IPS DF 6.9 (cell line): Measurements from ENCODE around the gene SNAP29.

Source experiments
- DNase-seq: peaks from one replicate; pipeline ENCODE4 v3.0.0-alpha.2; 2013; ENCODE audit warnings: low read depth, low spot score
- H3K27ac ChIP-seq: one replicate; pipeline ENCODE4 v1.5.1; 2013; ENCODE audit warnings: low read length, control low read depth
- H3K27me3 ChIP-seq: 2 replicates; pipeline ENCODE4 v1.6.1; 2013; ENCODE audit warnings: mild to moderate bottlenecking, low read length; ENCODE audit not compliant: control insufficient read depth, insufficient read depth
- H3K36me3 ChIP-seq: 2 replicates; pipeline ENCODE4 v1.6.1; 2013; ENCODE audit warnings: low read length; ENCODE audit not compliant: control insufficient read depth, insufficient read depth
- H3K4me1 ChIP-seq: 2 replicates; pipeline ENCODE4 v1.6.1; 2013; ENCODE audit warnings: low read length; ENCODE audit not compliant: control insufficient read depth, insufficient read depth
- H3K4me3 ChIP-seq: 2 replicates; pipeline ENCODE4 v1.5.1; 2013; ENCODE audit warnings: mild to moderate bottlenecking, low read length
- H3K9me3 ChIP-seq: 2 replicates; pipeline ENCODE4 v1.6.1; 2013; ENCODE audit warnings: low read length, inconsistent platforms; ENCODE audit not compliant: control insufficient read depth, insufficient read depth
- WGBS: extraction: QIAGEN DNeasy Blood & Tissue Kit; methylation state at CpG from one replicate; pipeline ENCODE4 v1.1.7; 2013; ENCODE audit warnings: mixed read lengths, missing lambda C conversion rate; ENCODE audit not compliant: insufficient read length, insufficient coverage; 5-methylcytosine and 5-hydroxymethylcytosine counted together

SNAP29 gene

DNA sequence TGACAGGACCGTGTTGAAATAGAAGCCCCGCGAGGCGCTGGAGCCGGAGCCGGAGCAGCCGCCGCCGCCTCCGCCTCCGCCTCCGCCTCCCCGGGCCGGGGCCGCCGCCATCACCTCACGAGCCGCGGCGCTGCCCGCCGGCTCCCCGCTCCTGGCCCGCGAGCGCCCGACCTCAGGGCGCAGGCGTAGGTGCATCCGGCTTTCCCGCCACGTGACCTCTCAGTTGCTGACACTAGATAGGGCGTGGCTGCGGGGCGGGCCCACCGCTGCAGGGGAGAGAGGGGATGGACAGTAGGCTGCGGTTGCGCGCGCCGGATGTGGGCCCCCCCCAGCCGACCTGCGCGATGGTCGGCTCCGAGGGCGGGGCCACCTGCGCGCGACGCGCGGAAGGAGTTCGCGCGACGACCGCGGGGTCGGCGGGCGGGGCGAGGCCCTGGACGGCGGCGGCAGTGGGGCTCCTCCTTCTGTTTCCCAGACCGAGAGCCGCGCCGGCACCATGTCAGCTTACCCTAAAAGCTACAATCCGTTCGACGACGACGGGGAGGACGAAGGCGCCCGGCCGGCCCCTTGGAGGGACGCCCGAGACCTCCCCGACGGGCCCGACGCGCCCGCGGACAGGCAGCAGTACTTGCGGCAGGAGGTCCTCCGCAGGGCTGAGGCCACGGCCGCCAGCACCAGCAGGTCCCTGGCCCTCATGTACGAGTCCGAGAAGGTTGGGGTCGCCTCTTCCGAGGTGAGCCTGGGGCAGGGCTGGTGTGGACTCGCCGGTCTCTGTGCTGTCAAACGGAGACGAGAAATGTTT, at the start of gene SNAP29, which contains the start of gene PI4KA:
Gene SNAP29 (plus strand): TSS at position 393 of the 802 bp plus-strand sequence. CDS start 104 bp downstream, at position 497.
Gene PI4KA (minus strand): TSS at position 197 of the 802 bp plus-strand sequence. CDS start 86 bp downstream, at position 111.
- Histone ChIP-seq H3K27me3 (no peaks in the 10 kb centered on the region), H3K4me1 (peaks cover 3% of the 10 kb centered on the region), H3K36me3 (no peaks in the 10 kb centered on the region), H3K4me3 (peak within 1 kb of the TSS; percentile 76), H3K27ac (no peak within 1 kb of the TSS), H3K9me3 (no peaks in the 10 kb centered on the region)
- peak; percentile 91 for DNase-seq
- no CpG with 5 or more reads among the region's 100 CpGs for WGBS

DNA sequence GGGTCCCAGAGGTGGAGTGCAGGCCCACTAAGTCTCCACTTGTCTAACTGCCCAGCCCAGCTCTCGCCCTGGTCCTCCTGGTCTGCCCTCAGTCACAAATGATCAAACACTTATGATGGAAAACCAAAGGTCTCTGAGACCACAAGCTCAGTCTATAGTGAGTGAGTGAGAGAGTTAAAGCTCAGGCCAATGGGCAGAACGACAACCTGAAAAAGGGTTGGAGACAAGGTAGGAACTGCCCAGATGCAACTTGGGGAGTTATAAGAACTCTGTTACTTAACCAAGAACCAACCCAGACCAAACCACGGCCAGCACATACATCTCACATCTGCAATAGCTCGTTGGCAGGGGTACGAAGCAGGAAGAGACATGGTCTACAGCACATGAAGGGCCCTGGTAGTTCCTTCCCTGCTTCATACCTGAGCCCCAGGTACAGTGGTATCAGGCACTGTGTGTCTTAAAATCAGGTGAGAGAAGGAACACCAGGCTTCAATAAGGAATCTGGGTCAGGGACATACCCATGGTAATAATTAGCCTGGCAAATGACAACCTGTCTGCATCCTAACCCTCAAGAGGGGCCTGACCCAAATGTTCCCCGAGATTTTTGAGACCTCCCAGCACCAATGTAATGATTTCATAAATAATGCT, 49.1 kb upstream of the SNAP29 start:
- DNase-seq, result no peak
- no CpG with 5 or more reads among the region's 6 CpGs for WGBS
- H3K4me1 ChIP-seq, result no peaks in the 10 kb centered on the region
- no peaks in the 10 kb centered on the region; the same call in 1 of the 2 replicates for H3K36me3 ChIP-seq
- no peak overlapping the region for H3K27ac ChIP-seq
- no peaks in the 10 kb centered on the region for H3K27me3 ChIP-seq
- no peaks in the 10 kb centered on the region for H3K9me3 ChIP-seq
- H3K4me3 ChIP-seq, result no peak overlapping the region

DNA sequence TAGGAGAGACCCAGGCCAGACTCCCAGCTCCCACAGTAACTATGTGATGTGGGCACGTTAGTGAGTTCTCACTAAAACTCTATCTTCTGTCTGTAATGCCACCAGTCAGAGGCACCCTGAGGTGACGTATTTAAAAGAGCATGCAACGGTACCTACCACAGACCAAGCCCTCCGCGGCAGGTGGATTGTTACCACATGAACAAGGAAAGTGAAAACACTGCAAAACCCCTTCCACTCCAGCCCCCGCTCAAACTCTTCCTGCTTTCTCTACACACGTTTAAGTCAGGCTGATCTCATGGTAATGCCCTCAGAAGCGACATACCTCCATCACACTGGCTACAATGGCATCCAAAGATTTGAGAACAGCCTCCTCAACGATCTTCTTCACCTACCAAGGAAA, 48.2 kb upstream of the SNAP29 start:
- WGBS, result no CpG with 5 or more reads among the region's 9 CpGs
- no peak overlapping the region for H3K4me3 ChIP-seq
- no peak for DNase-seq
- no peak overlapping the region for H3K27ac ChIP-seq
- H3K9me3 ChIP-seq, result no peaks in the 10 kb centered on the region
- no peaks in the 10 kb centered on the region for H3K4me1 ChIP-seq
- no peaks in the 10 kb centered on the region for H3K27me3 ChIP-seq
- no peaks in the 10 kb centered on the region for H3K36me3 ChIP-seq

DNA sequence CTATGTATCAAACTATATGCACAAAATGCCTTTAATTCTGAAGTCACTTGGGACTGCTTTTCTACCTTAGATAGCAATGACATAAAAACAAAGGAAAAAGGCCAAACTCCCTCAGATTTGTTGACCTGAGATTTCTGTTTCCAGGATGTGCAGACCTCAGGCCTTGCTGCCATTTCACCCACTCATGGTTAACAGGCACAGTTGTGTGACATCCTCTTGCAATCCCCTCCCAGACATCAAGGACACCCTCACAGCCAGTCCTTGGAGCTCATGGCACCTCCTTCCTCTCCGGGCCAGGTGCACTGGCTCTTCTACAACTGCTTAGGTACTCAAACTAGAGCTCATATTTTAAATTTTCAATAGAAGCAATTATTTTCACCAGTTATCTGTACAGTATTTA, 47.6 kb upstream of the SNAP29 start:
- Histone ChIP-seq H3K27ac (no peak overlapping the region), H3K27me3 (no peaks in the 10 kb centered on the region), H3K4me3 (no peak overlapping the region), H3K4me1 (no peaks in the 10 kb centered on the region), H3K36me3 (no peaks in the 10 kb centered on the region), H3K9me3 (no peaks in the 10 kb centered on the region)
- no CpG with 5 or more reads among the region's 1 CpG for WGBS
- DNase-seq, result no peak

DNA sequence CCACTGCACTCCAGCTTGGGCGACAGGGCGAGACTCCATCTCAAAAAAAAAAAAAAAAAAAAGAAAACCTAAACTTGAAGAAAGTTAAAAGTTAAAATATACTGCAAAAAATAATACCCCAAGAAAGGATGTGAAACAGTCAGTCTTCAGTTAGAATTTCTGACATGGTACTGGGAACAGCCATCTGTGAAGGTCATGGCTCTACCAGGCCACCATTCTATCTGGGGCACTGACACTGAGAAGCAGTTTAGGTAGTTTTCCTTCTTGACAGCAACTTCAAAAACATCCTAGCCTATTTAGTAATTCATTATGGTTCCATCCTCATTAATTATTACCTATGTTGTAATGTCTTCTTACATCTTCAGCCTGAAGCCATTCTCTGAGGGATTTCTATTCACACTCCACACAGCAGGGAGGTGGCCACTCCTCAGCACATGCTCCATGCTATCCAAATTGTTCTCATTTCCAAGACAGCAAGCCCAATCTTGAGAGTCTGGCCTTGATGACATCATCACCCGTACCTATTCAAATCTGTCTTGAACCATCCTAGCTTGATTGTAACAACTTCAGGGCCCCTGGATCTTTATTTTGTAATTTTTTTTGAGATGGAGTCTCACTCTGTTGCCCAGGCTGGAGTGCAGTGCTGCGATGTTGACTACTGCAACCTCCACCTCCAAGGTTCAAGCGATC, 46.7 kb upstream of the SNAP29 start:
- Histone ChIP-seq H3K4me3 (no peak overlapping the region), H3K4me1 (no peaks in the 10 kb centered on the region), H3K27ac (no peak overlapping the region), H3K27me3 (no peaks in the 10 kb centered on the region), H3K9me3 (no peaks in the 10 kb centered on the region), H3K36me3 (no peaks in the 10 kb centered on the region)
- WGBS, result no CpG with 5 or more reads among the region's 5 CpGs
- DNase-seq, result no peak

DNA sequence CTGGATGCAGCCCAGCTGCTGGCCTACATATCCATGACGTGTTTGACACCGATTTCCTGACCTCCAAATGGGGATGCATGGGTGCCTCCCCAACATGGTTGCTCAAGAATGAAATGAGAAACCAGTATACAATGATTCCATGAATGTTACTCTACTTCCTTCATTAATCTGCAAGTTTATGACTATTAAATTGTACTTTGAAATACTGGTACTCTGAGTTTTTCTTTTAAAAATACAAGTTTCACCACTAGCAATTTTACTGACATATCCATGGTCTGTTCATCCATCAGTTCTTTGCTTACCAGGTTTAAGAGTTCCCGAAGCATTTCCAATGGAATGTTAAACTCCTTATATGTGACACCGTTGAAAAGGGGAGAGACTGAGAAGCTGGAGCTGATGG, 45.8 kb upstream of the SNAP29 start:
- WGBS, result no CpG with 5 or more reads among the region's 4 CpGs
- no peak for DNase-seq
- Histone ChIP-seq H3K4me3 (no peak overlapping the region), H3K9me3 (no peaks in the 10 kb centered on the region), H3K27me3 (no peaks in the 10 kb centered on the region), H3K27ac (no peak overlapping the region), H3K36me3 (no peaks in the 10 kb centered on the region), H3K4me1 (no peaks in the 10 kb centered on the region)

DNA sequence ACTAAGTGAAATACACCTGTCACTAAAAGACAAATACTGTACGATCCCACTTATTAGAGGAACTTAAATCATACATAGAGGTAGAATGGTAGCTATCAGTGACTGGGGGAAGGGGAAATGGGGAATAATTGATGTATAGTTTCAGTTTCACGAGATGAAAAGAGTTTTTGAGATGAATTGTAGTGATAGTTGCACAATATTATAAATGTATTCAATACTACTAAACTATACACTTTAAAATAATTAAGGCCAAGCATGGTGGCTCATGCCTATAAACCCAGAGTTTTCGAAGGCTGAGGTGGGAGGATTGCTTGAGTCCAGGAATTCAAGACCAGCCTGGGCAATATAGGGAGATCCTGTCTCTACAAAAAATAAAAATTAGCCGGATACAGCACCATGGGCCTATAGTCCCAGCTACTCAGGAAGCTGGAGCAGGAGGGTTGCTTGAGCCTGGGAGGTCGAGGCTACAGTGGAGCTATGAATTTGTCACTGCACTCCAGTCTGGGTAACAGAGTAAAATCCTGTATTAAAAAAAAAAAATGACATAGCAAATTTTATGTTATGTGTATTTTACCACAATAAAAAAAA, 44.5 kb upstream of the SNAP29 start:
- 100% methylated on average over 1 of the region's 5 CpGs for WGBS
- no peak overlapping the region for H3K27ac ChIP-seq
- no peaks in the 10 kb centered on the region for H3K9me3 ChIP-seq
- no peak overlapping the region for H3K4me3 ChIP-seq
- no peaks in the 10 kb centered on the region for H3K27me3 ChIP-seq
- no peaks in the 10 kb centered on the region for H3K4me1 ChIP-seq
- H3K36me3 ChIP-seq, result no peaks in the 10 kb centered on the region
- no peak for DNase-seq

DNA sequence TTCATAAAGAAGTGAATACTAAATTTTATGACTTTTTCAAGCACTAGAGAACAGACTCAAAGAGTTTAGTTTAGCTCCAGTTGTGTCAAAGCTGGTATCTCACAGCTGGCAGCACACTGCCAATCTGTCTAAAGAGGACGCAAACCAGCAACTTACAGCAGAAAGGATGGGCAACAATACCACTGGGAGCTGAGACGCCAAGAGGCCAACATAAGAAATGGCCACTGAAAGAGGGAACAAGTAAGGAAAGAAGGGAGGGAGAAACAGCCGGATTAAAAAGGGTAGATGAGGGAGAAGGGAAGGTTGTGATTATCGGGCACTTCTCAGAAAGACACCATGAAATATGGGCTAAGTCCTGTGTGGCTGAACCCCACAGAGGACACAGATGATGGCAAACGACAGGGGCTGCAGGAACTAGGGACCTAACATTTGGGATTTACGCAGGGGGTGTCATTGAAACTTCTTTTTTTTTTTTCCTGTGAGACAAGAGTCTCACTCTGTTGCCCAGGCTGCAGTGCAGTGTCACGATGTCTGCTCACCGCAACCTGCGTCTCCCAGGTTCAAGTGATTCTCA, 43.2 kb upstream of the SNAP29 start:
- no peaks in the 10 kb centered on the region for H3K36me3 ChIP-seq
- no peaks in the 10 kb centered on the region for H3K27me3 ChIP-seq
- no peak for DNase-seq
- no peak overlapping the region for H3K4me3 ChIP-seq
- no peaks in the 10 kb centered on the region for H3K4me1 ChIP-seq
- 100% methylated on average over 1 of the region's 9 CpGs for WGBS
- no peaks in the 10 kb centered on the region; the same call in 1 of the 2 replicates for H3K9me3 ChIP-seq
- no peak overlapping the region for H3K27ac ChIP-seq

DNA sequence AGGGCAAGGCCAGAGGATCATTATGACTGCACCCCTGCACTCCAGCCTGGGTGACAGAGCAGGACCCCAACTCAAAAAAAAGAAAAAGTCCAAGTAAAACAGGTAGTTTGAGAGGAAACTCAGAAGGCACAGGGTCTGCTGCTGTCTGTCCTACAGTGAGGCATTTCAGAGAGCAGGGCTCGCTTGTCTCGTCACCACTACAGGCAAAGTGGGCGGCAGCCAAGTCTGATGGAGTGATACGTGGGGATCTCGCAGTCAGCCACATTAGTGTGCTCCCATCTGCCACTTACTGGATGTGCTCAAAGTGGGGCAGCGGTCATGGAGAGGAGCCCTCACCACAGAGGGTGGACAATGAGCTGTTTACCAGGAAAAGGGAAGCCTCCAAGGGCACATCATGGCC, 42.2 kb upstream of the SNAP29 start:
- no CpG with 5 or more reads among the region's 6 CpGs for WGBS
- H3K27ac ChIP-seq, result no peak overlapping the region
- no peak overlapping the region for H3K4me3 ChIP-seq
- H3K9me3 ChIP-seq, result no peaks in the 10 kb centered on the region; the same call in 1 of the 2 replicates
- no peaks in the 10 kb centered on the region for H3K27me3 ChIP-seq
- no peak for DNase-seq
- H3K4me1 ChIP-seq, result no peaks in the 10 kb centered on the region
- H3K36me3 ChIP-seq, result no peaks in the 10 kb centered on the region

DNA sequence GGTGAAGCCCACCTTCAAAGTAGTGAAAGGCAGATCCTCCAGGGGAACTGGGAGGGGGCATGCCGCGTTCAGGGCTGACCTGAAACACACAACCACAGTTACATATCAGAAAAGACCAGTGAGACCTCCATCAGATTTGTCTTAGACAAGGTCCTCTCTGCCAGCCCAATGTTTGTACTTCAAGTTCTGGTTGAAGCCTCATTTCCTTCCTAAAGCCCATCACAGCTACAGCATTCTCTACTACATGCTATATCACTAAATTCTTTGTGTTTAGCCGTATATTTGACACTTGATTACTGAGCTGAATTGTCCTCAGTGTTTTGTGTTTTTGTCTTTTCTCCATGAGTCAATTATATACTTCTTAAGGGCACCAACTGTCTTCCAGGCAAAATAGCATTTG, 40.3 kb upstream of the SNAP29 start:
- Histone ChIP-seq H3K9me3 (no peaks in the 10 kb centered on the region; the same call in 1 of the 2 replicates), H3K36me3 (no peaks in the 10 kb centered on the region), H3K4me1 (no peaks in the 10 kb centered on the region), H3K27ac (no peak overlapping the region), H3K27me3 (no peaks in the 10 kb centered on the region), H3K4me3 (no peak overlapping the region)
- no CpG with 5 or more reads among the region's 3 CpGs for WGBS
- DNase-seq, result no peak
